Right forelimb (tissue), 1 donor: Measurements from ENCODE around the gene ARMH1.
"Not testable (repeated sequence)": the region's sequence is repeated elsewhere in the genome, so short reads cannot be mapped to it uniquely, and the experiment has no call there.

Experiments
- DNase-seq: peaks from one replicate; pipeline ENCODE4 v3.0.0-alpha.2; 2018

Gene ARMH1

GRCh38 chr1:44696789-44697345, 22.4 kb downstream of the ARMH1 start:
- DNase-seq: no peak

- DNase-seq: no peak
Measured at GRCh38 chr1:44698138-44698537, 23.6 kb downstream of the ARMH1 start.

- DNase-seq: not testable (repeated sequence)
Measured at GRCh38 chr1:44699375-44699774, 24.9 kb downstream of the ARMH1 start.

- DNase-seq: no peak
Measured at GRCh38 chr1:44700573-44700972, 26.1 kb downstream of the ARMH1 start.

GRCh38 chr1:44701141-44701573, 26.6 kb downstream of the ARMH1 start:
- no peak for DNase-seq

GRCh38 chr1:44705470-44705869, 31.0 kb downstream of the ARMH1 start:
- DNase-seq: no peak

- DNase-seq: no peak
Measured at GRCh38 chr1:44705938-44706337, 31.4 kb downstream of the ARMH1 start.

GRCh38 chr1:44707112-44707881, 32.8 kb downstream of the ARMH1 start:
- DNase-seq: no peak

- no peak for DNase-seq
Measured at GRCh38 chr1:44707959-44708831, 33.7 kb downstream of the ARMH1 start.

- no peak for DNase-seq
Measured at GRCh38 chr1:44713321-44713781, 38.8 kb downstream of the ARMH1 start.

GRCh38 chr1:44714532-44714931, 40.0 kb downstream of the ARMH1 start:
- DNase-seq: no peak

- peak; percentile 63 for DNase-seq
Measured at GRCh38 chr1:44714944-44715571, 40.5 kb downstream of the ARMH1 start.

- DNase-seq: no peak
Measured at GRCh38 chr1:44717156-44717555, 42.6 kb downstream of the ARMH1 start.

GRCh38 chr1:44717653-44718052, 43.1 kb downstream of the ARMH1 start:
- no peak for DNase-seq

- DNase-seq: no peak
Measured at GRCh38 chr1:44718091-44718490, 43.6 kb downstream of the ARMH1 start.

- DNase-seq: no peak
Measured at GRCh38 chr1:44719318-44719717, 44.8 kb downstream of the ARMH1 start.

- DNase-seq: no peak
Measured at GRCh38 chr1:44720281-44720680, 45.8 kb downstream of the ARMH1 start.

GRCh38 chr1:44721485-44722361, 47.2 kb downstream of the ARMH1 start:
- no peak for DNase-seq

GRCh38 chr1:44723064-44723463, 48.5 kb downstream of the ARMH1 start:
- no peak for DNase-seq

GRCh38 chr1:44723496-44724295, 49.2 kb downstream of the ARMH1 start:
- no peak for DNase-seq

GRCh38 chr1:44724296-44724954, 49.9 kb downstream of the ARMH1 start:
- no peak for DNase-seq
